GM10266 (cell line): ENCODE measurements around the gene CEP20.
"Not testable (repeated sequence)": the region's sequence is repeated elsewhere in the genome, so short reads cannot be mapped to it uniquely, and the experiment has no call there.

ENCODE experiments used
- DNase-seq: peaks from one replicate; pipeline ENCODE4 v3.0.0; 2012; ENCODE audit errors: extremely low spot score
- TF ChIP-seq, protein P1 (sequence below): IDR thresholded peaks from 2 replicates; pipeline ENCODE4 v1.5.1; 2012; ENCODE audit warnings: mild to moderate bottlenecking, low read depth; ENCODE audit not compliant: control insufficient read depth, insufficient read depth; ENCODE audit errors: missing control alignments

The CEP20 gene

DNA sequence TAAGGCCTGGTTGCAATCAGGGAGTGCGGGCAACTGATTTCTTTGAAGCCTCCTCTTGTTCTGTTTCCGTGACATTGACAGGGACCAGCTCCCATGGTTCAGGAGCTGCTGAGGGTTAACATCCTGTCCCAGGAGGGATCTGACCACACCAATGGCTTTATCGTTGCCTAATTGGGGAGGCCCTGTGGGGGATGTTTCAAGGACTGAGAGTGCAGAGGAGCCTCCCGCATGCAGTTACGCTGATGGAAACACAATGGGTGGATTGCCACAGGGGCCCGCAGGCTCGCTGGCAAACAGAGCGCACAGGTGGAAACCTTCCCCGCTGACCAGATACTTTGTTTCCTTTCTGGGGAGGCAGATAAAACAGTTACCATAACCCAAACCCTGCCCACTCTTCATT lies 37.2 kb upstream of the CEP20 start:
- no peak for DNase-seq

DNA sequence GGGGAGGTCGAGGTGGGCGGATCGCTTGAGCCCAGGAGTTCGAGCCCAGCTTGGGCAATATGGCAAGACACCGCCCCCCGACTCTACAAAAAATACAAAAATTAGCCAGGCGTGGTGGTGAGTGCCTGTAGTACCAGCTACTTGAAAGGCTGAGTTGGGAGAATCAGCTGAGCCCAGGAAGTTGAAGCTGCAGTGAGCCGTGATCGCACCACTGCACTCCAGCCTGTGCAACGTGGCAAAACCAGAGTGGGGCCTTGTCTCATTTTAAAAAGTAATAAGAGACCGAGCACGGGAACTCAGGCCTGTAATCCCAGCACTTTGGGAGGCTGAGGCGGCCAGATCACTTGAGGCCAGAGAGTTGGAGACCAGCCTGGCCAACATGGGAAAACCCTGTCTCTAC lies 36.6 kb upstream of the CEP20 start:
- TF ChIP-seq, protein P1, sequence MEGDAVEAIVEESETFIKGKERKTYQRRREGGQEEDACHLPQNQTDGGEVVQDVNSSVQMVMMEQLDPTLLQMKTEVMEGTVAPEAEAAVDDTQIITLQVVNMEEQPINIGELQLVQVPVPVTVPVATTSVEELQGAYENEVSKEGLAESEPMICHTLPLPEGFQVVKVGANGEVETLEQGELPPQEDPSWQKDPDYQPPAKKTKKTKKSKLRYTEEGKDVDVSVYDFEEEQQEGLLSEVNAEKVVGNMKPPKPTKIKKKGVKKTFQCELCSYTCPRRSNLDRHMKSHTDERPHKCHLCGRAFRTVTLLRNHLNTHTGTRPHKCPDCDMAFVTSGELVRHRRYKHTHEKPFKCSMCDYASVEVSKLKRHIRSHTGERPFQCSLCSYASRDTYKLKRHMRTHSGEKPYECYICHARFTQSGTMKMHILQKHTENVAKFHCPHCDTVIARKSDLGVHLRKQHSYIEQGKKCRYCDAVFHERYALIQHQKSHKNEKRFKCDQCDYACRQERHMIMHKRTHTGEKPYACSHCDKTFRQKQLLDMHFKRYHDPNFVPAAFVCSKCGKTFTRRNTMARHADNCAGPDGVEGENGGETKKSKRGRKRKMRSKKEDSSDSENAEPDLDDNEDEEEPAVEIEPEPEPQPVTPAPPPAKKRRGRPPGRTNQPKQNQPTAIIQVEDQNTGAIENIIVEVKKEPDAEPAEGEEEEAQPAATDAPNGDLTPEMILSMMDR: no peak
- DNase-seq: no peak

More for the DNA sequence above, 37.2 kb upstream of the CEP20 start:
- TF ChIP-seq, protein P1: no peak

DNA sequence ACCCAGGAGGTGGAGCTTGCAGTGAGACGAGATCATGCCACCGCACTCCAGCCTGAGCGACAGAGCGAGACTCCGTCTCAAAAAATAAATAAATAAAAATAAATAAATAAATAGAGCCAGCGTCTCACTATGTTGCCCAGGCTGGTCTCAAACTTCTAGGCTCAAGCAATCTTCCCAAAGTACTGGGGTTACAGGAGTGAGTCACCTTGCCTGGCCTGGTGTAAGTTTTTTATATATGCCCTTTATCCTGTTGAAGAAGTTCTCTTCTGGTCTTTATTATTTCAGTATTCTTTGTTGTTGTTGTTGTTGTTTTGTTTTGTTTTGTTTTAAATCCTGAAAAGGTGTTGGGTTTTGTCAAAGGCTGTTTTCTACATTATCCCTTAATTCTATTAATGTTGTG lies 30.9 kb upstream of the CEP20 start:
- TF ChIP-seq, protein P1: no peak
- DNase-seq: no peak

DNA sequence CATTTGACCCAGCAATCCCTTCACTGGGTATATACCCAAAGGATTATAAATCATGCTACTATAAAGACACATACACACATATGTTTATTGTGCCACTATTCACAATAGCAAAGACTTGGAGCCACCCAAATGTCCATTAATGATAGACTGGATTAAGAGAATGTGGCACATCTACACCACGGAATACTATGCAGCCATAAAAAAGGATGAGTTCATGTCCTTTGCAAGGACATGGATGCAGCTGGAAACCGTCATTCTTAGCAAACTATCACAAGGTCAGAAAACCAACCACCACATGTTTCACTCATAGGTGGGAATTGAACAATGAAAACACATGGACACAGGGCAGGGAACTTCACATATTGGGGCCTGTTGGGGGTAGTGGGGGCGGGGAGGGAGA lies 29.9 kb upstream of the CEP20 start:
- not testable (repeated sequence) for DNase-seq

DNA sequence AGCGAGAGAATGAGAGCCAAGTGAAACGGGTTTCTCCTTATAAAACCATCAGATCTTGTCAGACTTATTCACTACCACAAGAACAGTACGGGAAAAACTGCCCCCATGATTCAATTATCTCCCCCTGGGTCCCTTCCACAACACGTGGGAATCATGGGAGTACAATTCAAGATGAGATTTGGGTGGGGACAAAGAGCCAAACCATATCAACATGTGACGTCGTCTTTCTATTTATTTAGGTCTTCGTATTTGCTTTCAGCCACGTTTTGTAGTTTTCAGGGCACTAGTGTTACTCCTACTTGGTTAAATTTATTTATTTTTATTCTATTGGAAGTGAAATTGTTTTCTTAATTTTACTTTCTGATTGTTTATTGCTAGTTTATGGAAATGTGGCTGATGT lies 27.9 kb upstream of the CEP20 start:
- TF ChIP-seq, protein P1: no peak
- DNase-seq: no peak

DNA sequence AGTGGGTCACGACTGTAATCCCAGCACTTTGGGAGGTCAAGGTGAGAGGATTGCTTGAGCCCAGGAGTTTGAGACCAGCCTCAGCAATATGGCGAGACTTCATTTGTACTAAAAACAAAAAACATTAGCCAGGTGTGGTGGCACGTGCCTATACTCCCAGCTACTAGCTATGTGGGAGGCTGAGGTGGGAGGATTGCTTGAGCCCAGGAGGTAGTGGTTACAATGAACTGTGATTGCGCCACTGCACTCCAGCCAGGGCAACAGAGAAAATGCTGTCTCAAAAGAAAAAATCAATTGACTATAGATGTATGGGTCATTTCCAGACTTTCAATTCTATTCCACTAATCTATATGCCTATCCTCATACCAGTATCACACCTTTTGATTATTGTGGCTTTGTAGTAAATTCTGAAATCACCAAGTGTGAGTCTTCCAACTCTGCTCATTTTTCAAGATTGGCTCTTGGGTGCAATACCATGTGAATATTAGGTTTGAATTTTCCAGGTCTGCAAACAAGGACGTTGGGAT lies 27.2 kb upstream of the CEP20 start:
- TF ChIP-seq, protein P1: no peak
- no peak for DNase-seq

DNA sequence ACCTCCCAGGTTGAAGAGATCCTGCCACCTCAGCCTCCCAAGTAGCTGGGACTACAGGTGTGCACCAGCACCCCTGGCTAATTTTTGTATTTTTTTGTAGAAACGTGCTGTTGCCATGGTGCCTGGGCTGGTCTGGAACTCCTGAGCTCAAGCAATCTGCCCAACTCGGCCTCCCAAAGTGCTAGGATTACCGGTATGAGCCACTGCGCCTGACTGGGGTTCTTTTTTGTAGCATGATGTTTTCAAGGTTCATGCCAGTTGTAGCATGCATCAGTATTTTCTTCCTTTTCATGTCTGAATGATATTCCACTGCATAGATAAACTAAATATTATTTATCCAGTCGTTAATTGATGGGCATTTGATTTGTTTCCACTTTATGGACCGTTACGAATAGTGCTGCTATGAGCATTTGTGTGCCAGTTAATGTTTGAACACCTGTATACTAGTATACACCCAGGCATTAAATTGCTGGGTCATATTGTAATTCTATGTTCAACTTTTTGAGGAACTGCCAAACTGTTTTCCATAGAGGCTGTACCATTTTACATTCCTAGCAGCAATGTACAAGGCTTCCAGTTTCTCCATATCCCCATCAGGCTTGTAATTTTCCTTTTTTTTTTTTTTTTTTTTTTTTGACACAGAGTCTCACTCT lies 24.8 kb upstream of the CEP20 start:
- DNase-seq: no peak
- TF ChIP-seq, protein P1: no peak

DNA sequence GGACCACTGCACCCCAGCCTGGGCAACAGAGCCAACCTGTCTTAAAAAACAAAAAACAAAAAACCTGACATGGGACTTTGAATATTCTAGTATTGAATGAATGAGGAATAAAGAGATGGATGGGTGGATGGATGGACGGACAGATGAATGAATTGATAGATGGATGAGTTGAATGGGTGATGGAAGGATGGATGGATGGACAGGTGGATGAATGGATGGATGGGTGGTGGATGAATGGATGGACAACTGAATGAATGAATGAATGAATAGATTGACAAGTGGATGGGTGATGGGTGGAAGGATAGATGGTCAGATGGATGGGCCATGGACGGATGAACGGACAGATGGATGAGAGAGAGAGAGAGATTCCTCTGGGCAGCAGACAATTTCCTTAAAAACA lies 22.8 kb upstream of the CEP20 start:
- TF ChIP-seq, protein P1: no peak
- DNase-seq: no peak
